LHCN-M2 (cell line): ENCODE results near the gene KCNMA1. TPM values are rescaled to one million over a fixed set of nuclear protein-coding genes. Genes with fewer than 3 reads are reported as not detected.

Experiments used
- DNase-seq: peaks from one replicate; pipeline ENCODE4 v3.0.0-alpha.2; 2012; ENCODE audit warnings: low read depth
- total RNA-seq: library from RNA; depleted of rRNA; stranded (reverse); fragments of >200 nt; gene quantifications from 2 replicates; pipeline ENCODE4 v1.2.3, GENCODE V29; 2014

The KCNMA1 gene
- total RNA-seq, 1 experiment from 2014 or later = 28.6 TPM

- no peak for DNase-seq
These were observed 666.7 kb downstream of the KCNMA1 start for GRCh38 chr10:76970711-76971519.

GRCh38 chr10:76969366-76969948 lies 668.2 kb downstream of the KCNMA1 start:
- DNase-seq = no peak

DNA sequence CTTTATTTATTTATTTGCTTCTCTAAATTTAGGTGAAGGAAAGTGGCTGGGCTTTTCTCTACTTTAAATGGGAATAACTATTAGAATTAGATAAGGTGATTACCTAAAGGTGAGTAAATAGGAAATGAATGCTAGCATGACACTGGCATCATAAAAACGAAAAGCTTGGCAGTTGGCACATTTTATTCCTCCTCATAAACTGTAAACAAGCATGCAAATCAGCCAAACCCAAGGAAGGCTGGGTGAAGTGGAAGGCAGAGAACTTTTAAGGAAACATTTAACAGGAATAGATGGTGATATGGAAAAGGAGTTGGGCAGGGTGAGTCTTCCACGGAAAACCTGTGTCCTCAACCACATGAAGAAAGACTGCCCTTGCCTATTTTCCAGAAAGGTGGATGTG lies 669.1 kb downstream of the KCNMA1 start:
- DNase-seq = no peak

- DNase-seq = no peak
These were observed 674.8 kb downstream of the KCNMA1 start for GRCh38 chr10:76962851-76963250.

DNA sequence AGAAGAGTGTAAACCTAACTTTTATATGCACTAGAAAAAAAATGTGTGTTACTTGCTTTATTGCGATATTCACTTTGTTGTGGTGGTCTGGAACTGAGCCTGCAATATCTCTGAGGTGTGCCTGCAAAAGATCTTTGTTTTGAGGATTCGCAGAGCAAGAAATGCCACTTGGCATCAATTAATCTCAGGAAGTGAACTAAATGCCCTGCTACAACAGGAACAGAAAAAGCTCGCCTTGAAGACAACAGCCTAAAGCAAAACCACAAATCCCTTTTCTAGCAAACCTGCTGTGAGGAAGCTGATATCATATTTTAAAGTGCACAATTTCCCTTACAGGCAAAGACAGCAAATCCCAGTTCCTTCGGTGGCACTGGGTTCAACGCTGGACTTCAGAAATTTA lies 675.8 kb downstream of the KCNMA1 start:
- no peak for DNase-seq

DNA sequence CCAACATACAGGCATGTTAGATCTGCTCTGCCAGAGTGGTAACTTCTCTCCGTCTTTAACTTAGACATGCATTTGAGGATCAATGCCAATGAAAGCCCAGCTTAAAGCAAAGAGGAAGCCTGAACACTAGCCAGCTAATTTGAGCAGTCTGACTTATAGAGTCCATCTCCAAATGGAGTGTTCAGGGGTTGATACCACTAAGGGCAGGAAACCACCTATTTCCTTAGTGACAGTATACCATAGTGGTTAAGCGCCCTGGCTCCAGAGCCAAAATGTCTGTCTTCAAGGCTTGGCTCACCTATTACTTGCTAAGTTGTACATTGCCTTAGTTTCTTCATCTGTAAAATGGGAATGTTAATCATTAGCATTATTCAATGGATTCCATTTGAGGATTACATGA lies 678.5 kb downstream of the KCNMA1 start:
- DNase-seq = no peak

GRCh38 chr10:76954838-76955237 lies 682.8 kb downstream of the KCNMA1 start:
- DNase-seq = no peak

- DNase-seq = no peak
These were observed 687.3 kb downstream of the KCNMA1 start for GRCh38 chr10:76950354-76950753.

- DNase-seq = peak; percentile 46
These were observed 691.3 kb downstream of the KCNMA1 start for GRCh38 chr10:76946270-76946669.

GRCh38 chr10:76945166-76945565 lies 692.4 kb downstream of the KCNMA1 start:
- no peak for DNase-seq

DNA sequence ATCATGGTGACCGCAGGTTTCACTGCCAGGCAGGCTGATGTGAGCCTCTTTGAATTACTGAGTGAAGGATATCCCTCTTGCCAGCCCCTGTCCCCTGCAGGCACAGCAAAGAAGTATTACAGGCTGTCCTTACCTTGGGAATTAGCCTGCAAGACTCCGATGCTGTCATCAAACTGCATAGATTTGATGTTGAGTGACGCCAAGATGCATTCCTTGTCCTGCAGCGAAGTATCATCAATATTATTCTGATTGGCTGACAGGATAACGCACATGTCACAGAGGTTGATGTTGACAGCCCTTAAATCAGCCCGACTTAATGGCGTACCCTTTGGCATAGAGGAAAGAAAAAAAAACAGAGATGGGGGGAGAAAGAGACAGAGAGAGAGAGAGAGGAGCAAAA lies 693.0 kb downstream of the KCNMA1 start:
- DNase-seq = no peak

- DNase-seq = peak; percentile 17
These were observed 694.8 kb downstream of the KCNMA1 start for GRCh38 chr10:76942628-76943416.

DNA sequence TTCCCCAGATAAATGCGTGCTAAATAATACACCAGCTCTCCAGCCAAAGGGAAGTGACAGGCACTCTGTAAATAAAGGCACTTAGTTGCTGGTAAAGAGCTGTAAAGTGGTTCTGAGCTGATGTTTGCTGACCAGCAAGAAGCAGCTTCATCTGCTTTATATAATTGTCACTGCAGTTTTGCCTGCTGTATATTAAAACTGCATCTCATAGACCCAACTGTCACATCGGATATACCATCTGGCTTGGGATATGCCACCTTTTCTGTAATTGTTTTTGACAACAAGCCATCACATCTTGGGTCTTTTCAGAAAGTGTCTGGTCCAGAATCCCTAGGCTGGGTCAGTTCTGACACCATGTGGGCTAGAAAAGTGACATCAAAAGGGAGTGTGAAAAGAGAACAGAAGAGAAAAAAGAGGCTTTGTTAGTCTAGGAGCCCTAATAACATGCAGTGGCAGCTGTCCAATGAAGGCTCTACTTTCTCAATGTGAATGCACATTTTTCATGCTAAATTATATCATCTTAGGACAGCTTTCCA lies 697.6 kb downstream of the KCNMA1 start:
- DNase-seq = no peak

GRCh38 chr10:76937181-76937600 lies 700.4 kb downstream of the KCNMA1 start:
- DNase-seq = no peak

DNA sequence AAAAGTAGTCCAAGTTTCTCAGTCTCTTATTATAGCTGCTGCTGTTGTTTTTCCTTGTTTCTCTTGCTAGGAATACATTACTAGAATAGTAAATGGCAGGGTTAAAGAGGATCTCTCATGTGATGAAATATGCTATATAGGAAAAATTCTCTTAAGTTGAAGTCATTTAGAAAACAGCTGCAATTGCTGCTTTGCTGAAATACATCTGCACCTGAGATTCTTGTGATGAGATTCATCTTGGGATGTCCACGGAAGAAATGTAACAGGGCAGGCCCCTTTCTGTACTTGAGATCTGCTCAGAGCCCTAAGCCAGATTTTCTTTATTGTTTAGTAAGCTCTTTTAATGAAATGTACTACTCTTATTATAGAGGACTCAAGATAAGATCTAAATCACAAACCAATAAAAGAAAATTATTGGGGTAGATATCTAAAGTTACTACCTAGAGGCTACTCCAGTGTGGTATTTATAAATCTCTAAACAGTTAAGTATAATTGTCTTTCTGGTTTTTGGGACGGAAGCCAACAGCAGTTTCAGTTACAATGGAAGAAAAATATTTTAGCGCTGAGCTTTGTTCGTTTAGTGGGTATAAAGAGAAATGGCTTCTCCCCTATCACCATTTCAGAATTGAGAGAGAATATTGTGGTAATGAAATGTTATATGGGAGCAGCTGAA lies 701.5 kb downstream of the KCNMA1 start:
- no peak for DNase-seq

GRCh38 chr10:76928565-76928964 lies 709.0 kb downstream of the KCNMA1 start:
- no peak for DNase-seq

GRCh38 chr10:76925636-76926405 lies 711.8 kb downstream of the KCNMA1 start:
- no peak for DNase-seq

GRCh38 chr10:76922666-76923065 lies 714.9 kb downstream of the KCNMA1 start:
- peak; percentile 21 for DNase-seq

DNA sequence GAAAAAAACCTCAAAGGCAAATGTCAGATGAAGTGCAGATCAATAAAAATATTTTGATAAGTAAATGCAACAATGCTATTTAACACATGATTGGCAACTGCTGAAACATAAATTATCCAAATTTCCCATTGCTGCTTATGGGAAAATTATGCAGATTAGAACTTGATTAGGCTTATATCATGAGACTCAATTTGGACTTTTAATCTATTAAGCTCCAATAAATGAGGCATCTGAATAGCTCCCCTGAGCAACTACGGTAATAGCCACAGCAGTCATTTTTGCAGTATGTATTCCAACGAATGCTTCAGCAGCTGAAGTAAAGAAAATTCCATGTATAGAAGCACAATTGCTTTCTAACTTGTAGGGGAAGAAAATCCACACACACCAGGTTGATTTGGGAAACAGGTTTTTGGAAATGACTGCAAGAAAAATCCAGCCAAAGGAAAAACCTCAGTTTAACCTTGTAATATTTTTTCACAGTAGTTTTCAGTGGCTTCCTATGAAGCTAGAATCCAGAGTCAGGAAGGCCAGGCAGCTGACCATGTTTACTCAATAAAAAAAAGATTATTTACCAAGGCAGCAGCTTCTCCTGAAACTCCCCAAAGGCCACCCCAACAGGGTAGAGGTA lies 716.1 kb downstream of the KCNMA1 start:
- DNase-seq = no peak

DNA sequence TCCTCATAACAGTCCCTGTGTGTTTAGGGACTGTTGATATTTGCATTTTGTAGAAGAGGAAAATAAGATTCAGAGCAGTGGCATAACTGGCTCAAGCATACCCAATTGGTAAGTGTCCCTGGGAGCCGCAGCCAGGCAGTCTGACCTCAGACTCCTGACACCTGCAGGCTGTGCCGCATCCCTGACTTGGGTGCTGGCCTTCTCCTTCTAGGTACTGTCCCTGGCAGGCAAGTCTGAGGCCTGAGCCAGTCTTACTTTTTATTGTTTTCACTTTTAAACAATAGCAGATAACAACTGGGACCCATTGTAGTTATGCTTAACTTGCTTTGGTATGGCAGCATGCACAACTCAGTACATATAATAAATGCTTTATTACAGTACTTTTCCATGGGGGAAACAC lies 717.0 kb downstream of the KCNMA1 start:
- DNase-seq = no peak
